SH-SY5Y (cell line): ENCODE measurements around the gene ZNF366.

Experiments used
- GATA2 ChIP-seq: IDR thresholded peaks from 2 replicates; pipeline ENCODE4 v1.6.1; 2011; ENCODE audit warnings: mild to moderate bottlenecking, low read depth, low read length
- GATA3 ChIP-seq: IDR thresholded peaks from 2 replicates; pipeline ENCODE4 v1.6.1; 2011; ENCODE audit warnings: low read depth, mild to moderate bottlenecking, low read length, moderate library complexity

DNA sequence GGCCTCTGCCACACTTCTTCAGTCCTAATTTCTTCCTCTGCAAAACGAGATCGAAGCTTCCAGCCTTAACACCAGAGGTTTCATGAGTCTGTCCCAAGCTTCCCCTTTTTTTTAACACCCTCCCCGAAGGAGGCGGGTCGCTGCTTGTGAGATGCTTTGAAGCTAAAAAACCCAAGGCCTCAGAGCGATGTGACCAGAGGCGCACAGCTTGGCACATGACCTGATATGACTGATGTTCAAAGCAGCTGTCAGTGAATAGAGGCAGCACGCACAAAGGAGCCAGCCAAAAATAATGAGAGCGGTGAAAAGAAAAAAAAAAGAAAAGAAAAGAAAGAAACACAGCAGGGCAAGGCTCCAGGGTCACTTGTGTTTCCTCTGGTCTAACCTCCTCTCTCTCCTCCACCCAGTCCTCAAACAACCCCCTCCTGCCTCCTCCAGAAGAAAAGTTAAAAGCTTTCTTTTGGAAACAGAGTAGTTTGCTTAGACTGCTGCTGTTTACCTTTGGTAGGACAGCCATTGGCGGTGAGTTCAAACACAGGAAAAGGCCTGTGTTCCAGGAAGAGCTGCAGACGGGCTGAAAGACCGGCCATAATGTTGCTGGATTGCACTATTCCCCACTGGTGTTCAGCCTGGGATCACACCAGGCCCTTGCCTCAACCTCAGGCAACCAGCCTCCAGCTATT is 10.9 kb upstream of the ZNF366 start:
- TF ChIP-seq GATA2 (no peak), GATA3 (no peak)
